Gastrocnemius medialis (tissue), 4 donors: ENCODE measurements around the gene RAVER2. TPM values are rescaled to one million over a fixed set of nuclear protein-coding genes. Genes with fewer than 3 reads are reported as not detected.

ENCODE experiments used
- ATAC-seq, 2 donors: fragments of 150-250 bp; one replicate each; pipeline ENCODE4 v1.9.1; 2016
- DNase-seq, 2 donors: peaks; one replicate each; pipeline ENCODE4 v3.0.0-alpha.2; 2019
- H3K27ac ChIP-seq, 4 donors: fragments of 200-600 bp; sonication (generic); 1 replicate in 1 of 4; 2 replicates in 3 of 4; pipeline ENCODE4 v1.5.1; 2016 to 2018; ENCODE audit warnings: mild to moderate bottlenecking in 2 of 4, moderate library complexity in 1 of 4
- H3K27me3 ChIP-seq, 3 donors: fragments of 200-600 bp; sonication (generic) in 2 of 3; 1 replicate in 1 of 3; 2 replicates in 2 of 3; pipeline versions ENCODE4 v1.5.1 to v1.6.0; 2016 to 2019; ENCODE audit warnings: mild to moderate bottlenecking in 1 of 3, moderate library complexity in 1 of 3
- H3K36me3 ChIP-seq, 2 donors: fragments of 200-600 bp; sonication (generic) in 1 of 2; one replicate each; pipeline ENCODE4 v1.5.1; 2017 to 2018
- H3K4me1 ChIP-seq, 2 donors: fragments of 200-600 bp; sonication (generic) in 1 of 2; one replicate each; pipeline ENCODE4 v1.5.1; 2016 to 2017; ENCODE audit warnings: mild to moderate bottlenecking in 2 of 2
- H3K4me3 ChIP-seq, 4 donors: fragments of 200-600 bp; sonication (generic) in 3 of 4; 1 replicate in 1 of 4; 2 replicates in 3 of 4; pipeline ENCODE4 v1.5.1; 2016 to 2019; ENCODE audit warnings: mild to moderate bottlenecking in 2 of 4
- H3K9me3 ChIP-seq, 3 donors: fragments of 200-600 bp; sonication (generic) in 2 of 3; 1 replicate in 1 of 3; 2 replicates in 2 of 3; pipeline ENCODE4 v1.5.1; 2016 to 2019
- CTCF ChIP-seq, 5 experiments: fragments of 450-650 bp in 3 of 5; fragments of 200-600 bp in 2 of 5; sonication (generic) in 2 of 5; IDR thresholded peaks in 4 of 5; conservative IDR thresholded peaks in 1 of 5; 1 replicate in 4 of 5; 2 replicates in 1 of 5; pipeline ENCODE4 v1.5.1; 2016 to 2019; ENCODE audit warnings: antibody characterized with exemption in 5 of 5, mild to moderate bottlenecking in 3 of 5, moderate library complexity in 3 of 5
- POLR2A ChIP-seq, 2 donors: fragments of 450-650 bp; IDR thresholded peaks; one replicate each; pipeline ENCODE4 v1.6.1; 2017; ENCODE audit warnings: antibody characterized with exemption in 2 of 2, mild to moderate bottlenecking in 2 of 2, moderate library complexity in 2 of 2
- in situ Hi-C, 4 donors: fragments of 200-750 bp; cut with MboI; loops; one replicate each; pipeline versions ENCODE4 v1.15.0 to v1.8.0; 2017; ENCODE audit warnings: low sequenced_read_pairs in 4 of 4
- intact Hi-C: fragments of 100-400 bp; cut with DNase I; formaldehyde crosslinking; loops from one replicate; pipeline ENCODE4 v1.15.1; 2023; ENCODE audit warnings: low total_unique reads
- total RNA-seq, 4 donors: library from RNA; depleted of rRNA; stranded (reverse); fragments of >200 nt; gene quantifications; one replicate each; pipeline versions ENCODE4 v1.1.0 to v1.2.3, GENCODE V29; 2016

RAVER2 gene
- total RNA-seq, 4 donors from 2014 or later: 8.4 to 9.4 (median 9.1) TPM

DNA sequence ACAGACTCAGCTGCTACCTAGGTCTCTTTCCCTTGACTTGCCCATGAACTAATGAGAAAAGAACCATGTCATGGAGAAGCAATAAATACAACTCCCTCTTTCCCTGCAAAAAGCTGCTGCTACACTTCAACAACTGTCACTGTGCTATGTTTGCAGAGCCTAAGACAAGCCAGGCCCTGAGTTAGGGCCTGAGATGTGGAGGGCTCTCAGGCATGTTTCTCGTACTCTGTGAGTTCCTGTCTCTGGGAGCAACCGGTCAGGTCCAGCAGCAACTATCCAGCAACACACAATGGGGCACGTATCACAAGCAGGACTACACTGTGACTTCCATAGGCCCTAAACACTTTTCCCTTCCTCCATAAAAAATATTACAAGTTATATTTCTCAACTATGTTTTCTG is 129.8 kb downstream of the RAVER2 start:
- Histone ChIP-seq H3K27me3 (no peaks in the 10 kb centered on the region), H3K4me3 (no peak overlapping the region), H3K9me3 (no peaks in the 10 kb centered on the region), H3K36me3 (peaks cover 0 to 62% of the 10 kb centered on the region in 2 donors), H3K4me1 (peaks cover 27 to 31% of the 10 kb centered on the region in 2 donors), H3K27ac (peak overlapping the region in 2 of 4 donors; percentile 30 to 59)
- in situ Hi-C loops: loop anchor here (25.0 kb wide), 4 partner anchors 163 to 538 kb away; partner anchors contain the start of genes LEPR (in 1 of the 4) and LEPROT (in 1 of the 4)
- DNase-seq: no peak
- ATAC-seq: no peak
- TF ChIP-seq CTCF (IDR thresholded peaks at IDR 0.05 in 4 of 5, conservative IDR thresholded peaks at IDR 0.05 in 1 of 5): no peak
- intact Hi-C loops: no loop called here

DNA sequence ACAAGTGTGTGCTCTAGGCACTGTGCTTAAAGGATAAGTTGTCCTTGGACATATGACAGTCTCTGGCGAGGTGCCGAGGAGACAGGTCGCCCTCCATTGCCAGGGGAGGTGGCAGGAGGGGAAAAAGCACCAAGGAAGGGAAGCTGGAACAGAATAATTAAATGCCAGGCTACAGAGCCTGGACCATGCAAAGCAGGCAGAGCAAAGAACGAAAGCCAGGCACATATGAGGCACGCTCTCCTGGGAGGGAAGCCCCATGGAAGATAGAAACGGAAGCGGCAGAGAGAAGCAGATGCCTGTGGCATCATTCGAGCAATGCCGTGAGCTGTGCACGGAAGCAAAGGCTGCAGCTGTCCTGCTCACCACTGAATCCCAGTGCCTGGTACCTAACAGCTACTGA is 130.2 kb downstream of the RAVER2 start:
- H3K4me3 ChIP-seq: no peak overlapping the region
- H3K4me1 ChIP-seq: peaks cover 31 to 33% of the 10 kb centered on the region in 2 donors
- ATAC-seq (peak in 1 of 2 donors; percentile 44), DNase-seq (no peak)
- no peaks in the 10 kb centered on the region for H3K27me3 ChIP-seq
- TF ChIP-seq POLR2A (IDR thresholded peaks at IDR 0.05): no peak
- no peak for TF ChIP-seq CTCF (IDR thresholded peaks at IDR 0.05 in 4 of 5, conservative IDR thresholded peaks at IDR 0.05 in 1 of 5)
- in situ Hi-C loops (no loop called here), intact Hi-C loops (no loop called here)
- H3K27ac ChIP-seq: peak overlapping the region in 3 of 4 donors; percentile 16 to 59 (median 30)
- H3K36me3 ChIP-seq: peaks cover 0 to 58% of the 10 kb centered on the region in 2 donors
- H3K9me3 ChIP-seq: no peaks in the 10 kb centered on the region

DNA sequence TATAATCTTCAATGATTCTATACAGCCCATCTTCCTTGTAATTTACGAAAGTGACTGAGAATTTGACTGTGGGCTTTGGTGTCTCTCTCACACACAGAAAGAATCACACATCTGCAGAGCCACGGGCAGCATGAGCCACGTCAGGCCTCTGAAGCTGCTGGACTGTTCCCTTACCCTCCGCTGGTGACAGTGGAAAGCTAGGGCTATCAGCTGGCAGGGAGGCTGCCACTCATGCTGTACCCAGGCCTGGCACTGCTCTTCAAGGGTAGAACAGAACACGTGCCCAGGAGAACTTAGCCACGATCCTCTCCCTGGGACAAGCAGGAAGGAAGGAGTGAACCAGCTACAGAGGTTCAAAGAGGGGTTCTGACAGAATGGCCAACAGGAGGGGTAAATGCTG is 130.7 kb downstream of the RAVER2 start:
- H3K27me3 ChIP-seq: no peaks in the 10 kb centered on the region
- no peak for TF ChIP-seq POLR2A (IDR thresholded peaks at IDR 0.05)
- TF ChIP-seq CTCF (IDR thresholded peaks at IDR 0.05 in 4 of 5, conservative IDR thresholded peaks at IDR 0.05 in 1 of 5): no peak
- DNase-seq (peak in 1 of 2 donors; percentile 50), ATAC-seq (peak; percentile 58 to 60)
- H3K27ac ChIP-seq: peak overlapping the region in 3 of 4 donors; percentile 16 to 59 (median 30)
- intact Hi-C loops (no loop called here), in situ Hi-C loops (no loop called here)
- peaks cover 0 to 53% of the 10 kb centered on the region in 2 donors for H3K36me3 ChIP-seq
- H3K9me3 ChIP-seq: no peaks in the 10 kb centered on the region
- H3K4me1 ChIP-seq: peaks cover 33 to 38% of the 10 kb centered on the region in 2 donors
- no peak overlapping the region for H3K4me3 ChIP-seq

- in situ Hi-C loops: no loop called here
- ATAC-seq: no peak
- DNase-seq: no peak
- H3K36me3 ChIP-seq: peaks cover 0 to 50% of the 10 kb centered on the region in 2 donors
- TF ChIP-seq POLR2A (IDR thresholded peaks at IDR 0.05): no peak
- TF ChIP-seq CTCF (IDR thresholded peaks at IDR 0.05 in 4 of 5, conservative IDR thresholded peaks at IDR 0.05 in 1 of 5): no peak
- no peaks in the 10 kb centered on the region for H3K27me3 ChIP-seq
- H3K4me1 ChIP-seq: peaks cover 33 to 39% of the 10 kb centered on the region in 2 donors
- H3K27ac ChIP-seq: peak overlapping the region in 1 of 4 donors; percentile 29
- intact Hi-C loops: no loop called here
- H3K9me3 ChIP-seq: no peaks in the 10 kb centered on the region
- H3K4me3 ChIP-seq: no peak overlapping the region
These were observed 132.3 kb downstream of the RAVER2 start for GRCh38 chr1:64877151-64877550.

DNA sequence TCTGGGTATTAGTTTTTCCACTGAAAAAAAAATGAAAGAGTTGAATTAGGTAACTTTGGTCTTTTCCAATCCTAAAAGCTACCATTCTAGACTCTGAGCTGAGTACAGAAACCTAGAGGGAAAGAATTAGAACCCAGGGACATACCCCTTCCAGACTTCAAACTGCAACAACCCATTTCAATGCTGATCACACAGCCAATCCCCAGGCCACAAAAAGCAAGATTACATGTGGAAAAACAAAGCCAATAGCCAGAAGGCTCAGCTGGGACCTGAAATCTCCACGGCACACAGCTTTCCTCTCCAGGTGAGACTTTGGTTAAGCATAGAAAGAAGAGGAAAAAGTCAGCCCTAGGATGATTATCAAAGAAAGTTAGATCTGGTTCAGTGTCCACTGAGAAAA is 132.7 kb downstream of the RAVER2 start:
- Histone ChIP-seq H3K27ac (peak overlapping the region in 1 of 4 donors; percentile 29), H3K9me3 (no peaks in the 10 kb centered on the region), H3K27me3 (no peaks in the 10 kb centered on the region), H3K4me1 (peaks cover 33 to 39% of the 10 kb centered on the region in 2 donors), H3K4me3 (no peak overlapping the region), H3K36me3 (peaks cover 0 to 50% of the 10 kb centered on the region in 2 donors)
- ATAC-seq: no peak
- no peak for TF ChIP-seq CTCF (IDR thresholded peaks at IDR 0.05 in 4 of 5, conservative IDR thresholded peaks at IDR 0.05 in 1 of 5)
- no peak for TF ChIP-seq POLR2A (IDR thresholded peaks at IDR 0.05)
- in situ Hi-C loops (no loop called here), intact Hi-C loops (no loop called here)
- no peak for DNase-seq
